Ramos (cell line): ENCODE data around the gene COBLL1.
"Not testable (repeated sequence)": the region's sequence is repeated elsewhere in the genome, so short reads cannot be mapped to it uniquely, and the experiment has no call there.

Experiments
- in situ Hi-C: fragments of 300-500 bp; cut with MboI; formaldehyde crosslinking; loops from one replicate; pipeline ENCODE4 v1.14.3; 2022; ENCODE audit warnings: low sequenced_read_pairs; ENCODE audit not compliant: unreplicated experiment

The COBLL1 gene

DNA sequence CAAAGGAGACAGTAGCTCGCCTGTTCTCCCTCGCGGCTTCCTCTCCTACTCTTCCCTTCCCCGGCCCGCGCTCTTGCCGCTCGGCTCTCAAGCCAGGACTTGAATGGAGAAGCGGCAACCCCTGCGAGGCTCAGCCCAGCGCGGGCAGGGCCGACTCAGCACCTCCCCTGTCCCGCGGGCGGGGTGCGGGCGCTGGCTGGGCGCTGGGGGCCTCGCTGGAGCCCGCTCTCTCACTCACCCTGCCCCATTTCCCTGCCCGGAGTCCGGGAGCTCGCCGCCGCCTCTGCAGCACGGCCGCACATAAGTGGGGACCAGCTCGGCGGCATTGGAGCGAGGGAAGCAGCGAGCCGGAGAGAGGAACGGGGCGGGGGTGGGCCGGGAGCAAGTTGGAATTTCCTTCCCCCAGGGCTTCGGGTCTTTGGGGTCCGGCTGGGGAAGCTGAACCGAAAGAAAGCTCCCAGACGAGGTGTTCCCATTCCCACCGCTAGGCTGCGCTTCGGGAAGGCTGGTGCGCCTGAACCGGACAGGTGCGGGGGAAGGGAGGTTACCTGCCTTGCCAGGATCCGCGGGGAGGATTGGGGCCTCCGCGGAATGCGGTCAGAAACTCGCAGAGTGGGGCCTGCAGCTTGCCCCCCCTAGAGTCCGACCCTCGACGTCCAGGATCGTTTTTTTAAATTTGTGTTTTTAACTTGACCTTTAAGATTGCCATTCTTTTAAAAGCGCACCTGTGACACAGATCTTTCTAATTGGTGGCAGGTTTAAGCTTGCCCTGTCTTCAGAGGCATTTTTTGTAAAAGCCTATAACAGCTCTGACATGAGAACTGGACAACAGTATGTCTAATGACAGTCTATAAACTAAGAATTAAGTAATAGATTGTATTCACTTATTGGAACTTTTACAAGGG lies at the start of gene COBLL1:
Gene COBLL1 (minus strand): TSS at position 105 of the 905 bp plus-strand sequence. CDS start 627 bp downstream, outside the sequence.
- in situ Hi-C loops: no loop called here

DNA sequence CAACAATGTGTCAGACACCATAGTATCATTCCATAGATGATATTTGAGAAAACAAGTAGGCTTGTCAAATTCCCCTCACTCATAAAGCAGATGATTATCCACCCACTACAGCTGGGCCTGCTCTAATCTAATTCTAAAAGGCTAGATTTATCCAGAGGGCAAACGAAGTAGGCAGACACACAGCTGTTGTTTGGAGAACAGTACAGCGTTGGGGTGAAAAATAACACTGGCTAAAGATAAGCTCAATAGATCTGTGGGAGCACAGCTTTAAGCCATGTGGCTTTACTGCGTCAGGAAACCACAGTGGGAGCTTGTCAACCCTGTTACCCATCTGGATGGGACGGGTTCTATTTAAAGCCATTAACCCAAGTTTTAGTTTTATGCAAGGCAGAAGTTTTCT lies 48.9 kb upstream of the COBLL1 start:
- in situ Hi-C loops: no loop called here

DNA sequence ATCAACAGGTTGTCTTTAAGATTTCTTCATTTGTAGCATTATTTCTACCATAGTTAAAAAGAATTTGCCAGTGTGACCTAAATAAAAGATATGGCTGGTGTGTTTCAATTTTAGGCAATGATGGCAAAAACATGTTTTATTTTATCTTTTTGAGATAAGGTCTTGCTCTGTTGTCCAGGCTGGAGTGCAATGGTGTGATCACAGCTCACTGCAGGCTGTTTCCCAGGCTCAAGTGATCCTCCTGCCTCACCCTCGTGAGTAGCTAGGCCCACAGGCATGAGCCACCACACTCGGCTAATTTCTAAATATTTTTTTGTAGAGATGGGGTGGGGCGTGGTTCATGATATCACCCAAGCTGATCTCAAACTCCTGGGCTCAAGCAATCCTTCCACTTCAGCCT lies 47.0 kb upstream of the COBLL1 start:
- in situ Hi-C loops: no loop called here

DNA sequence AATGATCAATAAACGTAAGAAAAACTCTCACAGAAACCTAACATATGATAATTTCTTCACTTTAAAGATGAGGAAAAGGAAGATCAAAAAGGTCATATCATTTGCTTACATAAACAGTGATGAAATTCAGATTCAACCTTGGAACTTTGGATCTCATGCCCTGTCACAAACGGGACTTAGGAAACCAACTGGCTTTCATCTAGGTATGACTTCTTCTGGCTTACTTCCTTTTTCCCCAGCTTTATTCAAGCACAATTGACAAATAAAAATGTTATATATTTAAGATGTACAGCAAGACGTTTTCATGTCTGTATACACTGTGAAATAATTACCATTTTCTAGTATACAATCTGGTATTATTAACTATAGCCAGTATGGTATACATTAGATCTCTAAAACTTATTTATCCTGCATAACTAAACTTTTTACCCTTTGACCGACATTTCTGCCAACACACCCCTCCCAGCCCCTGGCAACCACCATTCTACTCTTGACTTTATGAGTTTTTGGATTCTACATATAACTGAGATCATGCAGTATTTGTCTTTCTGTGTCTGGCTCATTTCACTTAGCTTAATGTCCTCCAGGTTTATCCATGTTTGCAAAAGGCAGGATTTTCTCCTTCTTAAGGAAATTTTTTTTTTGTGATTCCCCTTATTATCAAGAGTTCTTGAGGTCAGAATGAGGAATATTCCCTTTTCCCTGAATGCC lies 46.0 kb upstream of the COBLL1 start:
- in situ Hi-C loops: no loop called here

- in situ Hi-C loops: no loop called here
Observed at GRCh38 chr2:164882276-164882675, 40.7 kb upstream of the COBLL1 start.

- in situ Hi-C loops: no loop called here
Observed at GRCh38 chr2:164881524-164881923, 39.9 kb upstream of the COBLL1 start.

DNA sequence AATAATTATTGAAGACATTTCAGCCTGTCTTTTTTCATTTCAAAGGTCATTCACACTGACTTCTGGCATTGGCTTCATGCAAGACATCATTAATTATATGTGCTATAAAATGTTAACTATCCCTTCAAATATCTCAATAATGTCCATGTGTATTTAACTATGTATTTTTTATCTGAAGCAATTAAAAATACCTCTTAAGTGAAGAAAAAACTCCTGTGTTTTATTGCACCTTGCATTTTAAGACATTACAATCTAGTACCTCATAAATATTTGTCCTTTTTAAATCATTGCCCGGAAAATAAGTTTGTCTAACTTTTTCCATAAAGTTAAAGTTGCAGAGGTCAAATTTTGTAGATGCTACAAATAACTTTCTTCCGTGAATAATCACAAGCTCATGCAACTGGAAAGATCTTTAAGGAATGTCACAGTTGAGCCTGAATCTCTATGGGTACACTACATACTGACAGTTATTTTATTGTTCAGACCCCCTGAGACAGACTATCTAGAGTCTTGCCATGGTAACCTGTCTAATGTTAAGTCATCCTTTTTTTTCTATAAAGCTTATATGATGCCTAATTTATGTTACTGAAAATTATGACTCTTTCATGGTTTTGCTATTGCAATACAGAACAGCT lies 38.4 kb upstream of the COBLL1 start:
- in situ Hi-C loops: no loop called here

- in situ Hi-C loops: no loop called here
Observed at GRCh38 chr2:164877927-164878326, 36.3 kb upstream of the COBLL1 start.

- in situ Hi-C loops: no loop called here
Observed at GRCh38 chr2:164877169-164877568, 35.5 kb upstream of the COBLL1 start.

DNA sequence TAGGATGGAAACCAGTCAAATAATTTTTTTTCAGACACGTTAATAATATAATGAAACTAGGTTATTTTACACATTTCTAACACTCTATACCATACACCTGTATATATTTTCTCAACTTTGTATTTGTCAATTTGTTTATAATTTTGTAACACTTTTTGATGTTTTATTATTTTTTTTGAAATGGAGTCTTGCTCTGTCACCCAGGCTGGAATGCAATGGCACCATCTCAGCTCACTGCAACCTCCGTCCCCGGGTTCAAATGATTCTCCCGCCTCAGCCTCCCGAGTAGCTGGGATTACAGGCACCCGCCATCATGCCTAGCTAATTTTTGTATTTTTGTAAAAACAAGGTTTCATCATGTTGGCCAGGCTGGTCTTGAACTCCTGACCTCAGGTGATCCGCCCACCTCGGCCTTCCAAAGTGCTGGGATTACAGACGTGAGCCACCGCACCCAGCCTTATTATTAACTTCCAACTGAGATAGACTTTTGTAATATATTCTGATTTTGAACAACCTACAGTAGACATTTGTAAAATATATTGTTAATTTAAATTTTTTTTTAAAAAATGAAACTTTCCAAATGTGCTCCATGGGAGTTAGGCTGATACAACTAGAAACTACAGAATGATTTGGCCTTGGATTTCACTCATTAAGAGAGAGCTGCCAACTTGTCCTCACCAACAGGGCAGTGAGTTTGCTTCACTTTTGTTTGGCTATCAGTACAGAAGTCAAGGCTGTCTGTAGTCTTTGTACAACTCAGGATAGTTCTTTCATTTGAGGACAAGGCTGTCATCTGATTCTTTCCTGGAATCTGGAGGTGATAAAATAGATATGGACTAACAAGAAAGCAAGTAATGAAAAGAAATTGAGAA lies 33.9 kb upstream of the COBLL1 start:
- in situ Hi-C loops: no loop called here

DNA sequence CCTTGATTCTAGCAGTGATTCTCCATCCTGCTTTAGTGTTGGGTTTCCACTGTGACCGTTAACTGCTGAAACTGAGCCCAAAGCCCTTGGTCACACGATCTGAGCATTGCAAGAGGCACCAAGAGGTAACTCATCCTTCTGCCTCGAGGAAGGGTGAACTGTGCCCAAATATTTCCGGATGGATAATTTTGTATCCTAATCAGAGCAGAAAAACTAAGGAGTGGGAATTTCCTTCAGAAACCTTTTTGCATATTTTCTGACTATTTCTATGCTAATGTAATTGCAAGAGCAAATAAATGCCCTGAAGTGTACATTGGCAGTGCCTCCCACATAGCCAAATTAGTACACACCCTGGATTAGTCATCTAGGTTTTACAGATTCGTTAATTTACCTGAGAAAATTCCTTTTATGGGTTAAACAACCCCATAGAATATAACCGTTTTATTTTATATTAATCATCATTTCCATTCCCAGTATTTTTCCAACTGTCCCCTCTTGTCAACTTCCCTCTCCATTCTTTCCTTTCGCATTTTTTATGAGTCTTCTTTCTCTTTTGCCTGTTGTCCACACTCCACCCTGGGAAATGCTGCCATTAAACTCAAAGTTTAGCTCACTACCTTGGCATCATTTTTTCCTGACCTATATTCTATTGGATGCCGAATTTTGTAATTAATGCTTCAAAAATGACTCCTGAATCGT lies 31.7 kb upstream of the COBLL1 start:
- in situ Hi-C loops: no loop called here

GRCh38 chr2:164871404-164871803 lies 29.8 kb upstream of the COBLL1 start:
- in situ Hi-C loops: no loop called here

- in situ Hi-C loops: no loop called here
Observed at GRCh38 chr2:164869420-164869772, 27.8 kb upstream of the COBLL1 start.

DNA sequence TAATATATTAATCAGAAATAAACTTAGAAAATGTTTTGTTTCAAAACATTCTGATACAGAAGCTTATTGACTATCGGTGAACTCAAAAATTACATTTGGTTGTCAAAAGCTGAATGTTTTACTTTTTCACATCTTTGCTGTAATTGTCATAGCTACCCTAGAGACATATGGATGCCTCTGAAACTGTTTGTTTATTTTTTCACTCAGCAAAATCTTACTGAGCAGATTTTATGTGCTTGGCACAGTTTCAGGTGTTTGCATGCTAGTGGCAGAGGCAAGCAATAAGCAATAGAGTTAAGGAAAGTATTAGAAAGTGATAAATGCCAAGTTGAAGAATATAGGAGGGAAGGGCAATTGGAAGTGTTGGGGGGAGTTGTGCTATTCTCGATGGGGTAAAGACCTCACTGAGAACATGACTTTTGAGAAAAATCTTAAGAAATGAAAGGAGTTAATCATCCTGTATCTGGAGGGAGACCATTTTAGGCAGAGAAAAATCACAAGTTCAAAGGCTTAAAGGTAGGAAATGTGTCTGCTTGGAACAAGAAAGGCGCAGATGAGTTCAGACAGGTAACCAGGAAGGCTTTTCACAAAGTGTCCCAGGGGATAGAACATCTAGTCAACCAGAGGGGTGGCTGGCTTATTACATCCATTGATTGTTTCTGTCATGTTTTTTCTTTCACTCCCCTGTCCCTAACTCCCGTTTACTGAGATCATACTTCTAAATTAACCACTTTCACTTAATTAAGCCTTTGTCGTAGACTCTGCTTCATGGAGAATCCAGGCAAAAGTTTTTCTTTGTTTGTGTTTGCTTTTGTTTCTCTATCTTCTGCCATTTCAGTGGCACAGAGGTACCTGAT lies 27.2 kb upstream of the COBLL1 start:
- in situ Hi-C loops: no loop called here

GRCh38 chr2:164867779-164868397 lies 26.3 kb upstream of the COBLL1 start:
- in situ Hi-C loops: no loop called here

- in situ Hi-C loops: not testable (repeated sequence)
Observed at GRCh38 chr2:164866381-164866780, 24.8 kb upstream of the COBLL1 start.

DNA sequence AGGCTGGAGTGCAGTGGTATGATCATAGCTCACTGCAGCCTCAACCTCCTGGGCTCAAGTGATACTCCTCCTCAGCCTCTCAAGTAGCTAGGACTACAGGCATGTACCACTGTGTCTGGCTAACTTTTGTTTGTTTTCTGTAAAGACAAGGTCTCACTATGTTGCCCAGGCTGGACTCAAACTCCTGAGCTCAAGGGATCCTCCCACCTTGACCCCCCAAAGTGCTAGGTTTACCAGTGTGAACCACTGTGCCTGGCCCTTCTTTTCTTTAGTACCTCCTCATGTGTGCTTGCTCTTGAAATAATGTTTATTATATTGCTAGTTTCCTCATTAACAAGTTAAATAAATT lies 19.0 kb upstream of the COBLL1 start:
- in situ Hi-C loops: no loop called here

GRCh38 chr2:164859906-164860693 lies 18.5 kb upstream of the COBLL1 start:
- in situ Hi-C loops: not testable (repeated sequence)
